Erythroblast (primary cell): ENCODE measurements around the gene CLNK.

ENCODE experiments used
- GATA1 ChIP-seq: IDR thresholded peaks from 2 replicates; pipeline ENCODE4 v1.6.1; 2011; ENCODE audit warnings: low read depth, mild to moderate bottlenecking, control low read depth, low read length, moderate library complexity
- POLR2A ChIP-seq: IDR thresholded peaks from 2 replicates; pipeline ENCODE4 v1.6.1; 2011; ENCODE audit warnings: mild to moderate bottlenecking, low read length

GRCh38 chr4:10442976-10443375 is 241.6 kb downstream of the CLNK start:
- TF ChIP-seq POLR2A (no peak), GATA1 (no peak)
